Fibroblast of lung (primary cell): ENCODE results near the gene SPECC1L. TPM values are rescaled to one million over a fixed set of nuclear protein-coding genes. Genes with fewer than 3 reads are reported as not detected.
A peak's percentile ranks its signal among the peaks of the same experiment; 100 is the strongest.

Experiments used
- DNase-seq, 2 donors: peaks; one replicate each; pipeline versions ENCODE4 v3.0.0 to v3.0.0-alpha.2; 2010; ENCODE audit warnings: low read depth in 2 of 2
- H2AFZ ChIP-seq: 2 replicates; pipeline ENCODE4 v1.5.1; 2012; ENCODE audit warnings: low read length, control low read depth, inconsistent platforms
- H3K27ac ChIP-seq: 2 replicates; pipeline ENCODE4 v1.5.1; 2011; ENCODE audit warnings: low read length, control low read depth; ENCODE audit not compliant: insufficient read depth
- H3K27me3 ChIP-seq: 2 replicates; pipeline ENCODE4 v1.5.1; 2011; ENCODE audit warnings: mild to moderate bottlenecking, low read length; ENCODE audit not compliant: control insufficient read depth, insufficient read depth
- H3K36me3 ChIP-seq: 2 replicates; pipeline ENCODE4 v1.5.1; 2011; ENCODE audit warnings: low read length; ENCODE audit not compliant: control insufficient read depth, insufficient read depth
- H3K4me1 ChIP-seq: 2 replicates; pipeline ENCODE4 v1.5.1; 2011; ENCODE audit warnings: low read length; ENCODE audit not compliant: control insufficient read depth, insufficient read depth; ENCODE audit errors: extremely low read depth
- H3K4me2 ChIP-seq: 2 replicates; pipeline ENCODE4 v1.5.1; 2011; ENCODE audit warnings: low read length, control low read depth; ENCODE audit not compliant: insufficient read depth; ENCODE audit errors: extremely low read depth
- H3K4me3 ChIP-seq, 4 experiments: fragments of 200-600 bp in 1 of 4; sonication (generic) in 1 of 4; replicated peaks in 1 of 4; 2 replicates each; pipeline ENCODE4 v1.5.1; 2011 to 2016; ENCODE audit warnings: low read length in 4 of 4, low read depth in 3 of 4, mild to moderate bottlenecking in 3 of 4, control low read depth in 2 of 4, inconsistent platforms in 1 of 4, mixed read lengths in 1 of 4; ENCODE audit not compliant: insufficient read depth in 1 of 4; ENCODE audit errors: control extremely low read depth in 1 of 4
- H3K79me2 ChIP-seq: 2 replicates; pipeline ENCODE4 v1.5.1; 2012; ENCODE audit warnings: mild to moderate bottlenecking, low read length, inconsistent platforms; ENCODE audit not compliant: control insufficient read depth, insufficient read depth
- H3K9ac ChIP-seq: 2 replicates; pipeline ENCODE4 v1.5.1; 2011; ENCODE audit warnings: mild to moderate bottlenecking, low read length, control low read depth; ENCODE audit not compliant: insufficient read depth
- H3K9me3 ChIP-seq: 2 replicates; pipeline ENCODE4 v1.5.1; 2012; ENCODE audit warnings: low read depth, low read length; ENCODE audit not compliant: control insufficient read depth, insufficient read depth
- H4K20me1 ChIP-seq: 2 replicates; pipeline ENCODE4 v1.5.1; 2011; ENCODE audit warnings: low read length; ENCODE audit not compliant: control insufficient read depth, insufficient read depth; ENCODE audit errors: extremely low read depth
- CTCF ChIP-seq, 2 donors: IDR thresholded peaks in 1 of 2; conservative IDR thresholded peaks in 1 of 2; 1 replicate in 1 of 2; 2 replicates in 1 of 2; pipeline ENCODE4 v1.5.1; 2011 to 2012; ENCODE audit warnings: low read length in 2 of 2, control low read depth in 1 of 2, inconsistent platforms in 1 of 2, low read depth in 1 of 2, mild to moderate bottlenecking in 1 of 2
- EZH2 ChIP-seq: IDR thresholded peaks from 2 replicates; pipeline ENCODE4 v1.5.1; 2012; ENCODE audit warnings: low read length, control low read depth, mild to moderate bottlenecking; ENCODE audit errors: missing control alignments
- polyA plus RNA-seq, 2 donors: library from polyadenylated mRNA; depleted of rRNA in 1 of 2; stranded (reverse) in 1 of 2; unstranded in 1 of 2; fragments of >200 nt; gene quantifications; 2 replicates each; pipeline ENCODE4 v1.2.1, GENCODE V29; 2011 to 2012; ENCODE audit warnings: missing spikeins in 1 of 2
- total RNA-seq: library from RNA; depleted of rRNA; stranded (reverse); fragments of >200 nt; gene quantifications from 2 replicates; pipeline ENCODE4 v1.2.1, GENCODE V29; 2014

SPECC1L gene
- total and polyA plus RNA-seq, 2 donors (not counting 1 experiment from before 2014, with no cell fraction given) = 40.3 to 46.2 TPM

- H4K20me1 ChIP-seq = no peaks in the 10 kb centered on the region
- peak overlapping the region; percentile 62 for H3K4me2 ChIP-seq
- H3K9me3 ChIP-seq = no peaks in the 10 kb centered on the region
- peaks cover 59% of the 10 kb centered on the region for H3K79me2 ChIP-seq
- H3K4me3 ChIP-seq = peak overlapping the region in 1 of 4 experiments; percentile 19
- peaks cover 42% of the 10 kb centered on the region for H3K4me1 ChIP-seq
- H3K27me3 ChIP-seq = no peaks in the 10 kb centered on the region
- peak; percentile 91 to 95 for DNase-seq
- TF ChIP-seq CTCF (conservative IDR thresholded peaks at IDR 0.05 in 1 of 2, IDR thresholded peaks at IDR 0.05 in 1 of 2; ENCODE audit: low read depth in 1 of 2, low read length in 2 of 2) (no peak), EZH2 (no peak)
- no peak overlapping the region for H3K9ac ChIP-seq
- no peaks in the 10 kb centered on the region for H3K36me3 ChIP-seq
- peak overlapping the region; percentile 50 for H3K27ac ChIP-seq
- no peak overlapping the region for H2AFZ ChIP-seq
Observed at GRCh38 chr22:24289114-24289513, 18.5 kb downstream of the SPECC1L start.

GRCh38 chr22:24289741-24290163, 19.1 kb downstream of the SPECC1L start:
- Histone ChIP-seq H3K79me2 (peaks cover 59% of the 10 kb centered on the region), H3K9ac (no peak overlapping the region), H3K27me3 (no peaks in the 10 kb centered on the region), H4K20me1 (no peaks in the 10 kb centered on the region), H3K36me3 (no peaks in the 10 kb centered on the region), H2AFZ (no peak overlapping the region), H3K27ac (peak overlapping the region; percentile 50), H3K4me1 (peaks cover 39% of the 10 kb centered on the region), H3K4me2 (peak overlapping the region; percentile 73), H3K4me3 (peak overlapping the region in 3 of 4 experiments; percentile 12 to 15 (median 14)), H3K9me3 (no peaks in the 10 kb centered on the region)
- TF ChIP-seq CTCF (conservative IDR thresholded peaks at IDR 0.05 in 1 of 2, IDR thresholded peaks at IDR 0.05 in 1 of 2; ENCODE audit: low read depth in 1 of 2, low read length in 2 of 2) = no peak
- TF ChIP-seq EZH2 = no peak
- DNase-seq = peak in 1 of 2 donors; percentile 63

GRCh38 chr22:24290459-24290858, 19.8 kb downstream of the SPECC1L start:
- Histone ChIP-seq H3K27ac (peak overlapping the region; percentile 50), H3K36me3 (no peaks in the 10 kb centered on the region), H3K79me2 (peaks cover 52% of the 10 kb centered on the region), H2AFZ (no peak overlapping the region), H3K9ac (no peak overlapping the region), H4K20me1 (no peaks in the 10 kb centered on the region), H3K4me2 (peak overlapping the region; percentile 73), H3K27me3 (no peaks in the 10 kb centered on the region), H3K9me3 (no peaks in the 10 kb centered on the region), H3K4me1 (peaks cover 32% of the 10 kb centered on the region), H3K4me3 (no peak overlapping the region)
- TF ChIP-seq EZH2 = no peak
- TF ChIP-seq CTCF (conservative IDR thresholded peaks at IDR 0.05 in 1 of 2, IDR thresholded peaks at IDR 0.05 in 1 of 2; ENCODE audit: low read depth in 1 of 2, low read length in 2 of 2) = no peak
- peak; percentile 26 to 50 for DNase-seq
